ENCODE results near the gene PGAP3.
A peak's percentile ranks its signal among the peaks of the same experiment; 100 is the strongest.

The PGAP3 gene

GRCh38 chr17:39658346-39658745 lies 29.5 kb downstream of the PGAP3 start:
- TF ChIP-seq ARNTL (CRISPR knock-in tag; IDR thresholded peaks at IDR 0.05; ENCODE audit: borderline replicate concordance, low read depth) = no peak
- TF ChIP-seq ZNF8 (CRISPR knock-in tag; IDR thresholded peaks at IDR 0.05) = no peak
- no peak for TF ChIP-seq OSR1 (CRISPR knock-in tag; IDR thresholded peaks at IDR 0.05)
- no peak for TF ChIP-seq ZFP30 (CRISPR knock-in tag; IDR thresholded peaks at IDR 0.05)
- no peak for TF ChIP-seq PATZ1 (CRISPR knock-in tag; IDR thresholded peaks at IDR 0.05; ENCODE audit: borderline replicate concordance)
- no peak for TF ChIP-seq CSDC2 (CRISPR knock-in tag; IDR thresholded peaks at IDR 0.05)
- TF ChIP-seq PPARA (CRISPR knock-in tag; IDR thresholded peaks at IDR 0.05; ENCODE audit: borderline replicate concordance) = no peak
- no peak for ATAC-seq

GRCh38 chr17:39655105-39655504 lies 32.8 kb downstream of the PGAP3 start:
- no peak for TF ChIP-seq OSR1 (CRISPR knock-in tag; IDR thresholded peaks at IDR 0.05)
- no peak for TF ChIP-seq TSHZ2 (CRISPR knock-in tag; IDR thresholded peaks at IDR 0.05)
- TF ChIP-seq ZNF70 (CRISPR knock-in tag; IDR thresholded peaks at IDR 0.05) = no peak
- no peak for TF ChIP-seq ZFP3 (CRISPR knock-in tag; IDR thresholded peaks at IDR 0.05)
- TF ChIP-seq RARB (CRISPR knock-in tag; IDR thresholded peaks at IDR 0.05) = no peak
- no peak for TF ChIP-seq PPARA (CRISPR knock-in tag; IDR thresholded peaks at IDR 0.05; ENCODE audit: borderline replicate concordance)
- TF ChIP-seq CREB5 (CRISPR knock-in tag; IDR thresholded peaks at IDR 0.05; ENCODE audit: low read depth) = no peak
- TF ChIP-seq GLIS3 (CRISPR knock-in tag; IDR thresholded peaks at IDR 0.05) = no peak
- TF ChIP-seq ESRRG (CRISPR knock-in tag; IDR thresholded peaks at IDR 0.05) = no peak
- no peak for TF ChIP-seq BACH2 (CRISPR knock-in tag; IDR thresholded peaks at IDR 0.05; ENCODE audit: borderline replicate concordance)
- TF ChIP-seq ZNF8 (CRISPR knock-in tag; IDR thresholded peaks at IDR 0.05) = no peak
- TF ChIP-seq SNAI2 (CRISPR knock-in tag; IDR thresholded peaks at IDR 0.05) = no peak
- no peak for TF ChIP-seq ZC3H10 (CRISPR knock-in tag; IDR thresholded peaks at IDR 0.05)
- no peak for TF ChIP-seq CSRNP3 (CRISPR knock-in tag; IDR thresholded peaks at IDR 0.05)
- no peak for TF ChIP-seq POU6F1 (CRISPR knock-in tag; IDR thresholded peaks at IDR 0.05; ENCODE audit: borderline replicate concordance, low read depth)
- no peak for TF ChIP-seq ZNF565 (CRISPR knock-in tag; conservative IDR thresholded peaks at IDR 0.05; ENCODE audit: low read depth)
- TF ChIP-seq TOX (CRISPR knock-in tag; IDR thresholded peaks at IDR 0.05; ENCODE audit: borderline replicate concordance) = no peak
- no peak for TF ChIP-seq ISL1 (CRISPR knock-in tag; IDR thresholded peaks at IDR 0.05)
- TF ChIP-seq CSDC2 (CRISPR knock-in tag; IDR thresholded peaks at IDR 0.05) = no peak
- ATAC-seq = no peak

GRCh38 chr17:39653662-39654331 lies 34.1 kb downstream of the PGAP3 start:
- TF ChIP-seq TCF4 (CRISPR knock-in tag; IDR thresholded peaks at IDR 0.05; ENCODE audit: borderline replicate concordance) (no peak), GLIS3 (CRISPR knock-in tag; IDR thresholded peaks at IDR 0.05) (no peak), ESRRG (CRISPR knock-in tag; IDR thresholded peaks at IDR 0.05) (no peak), ZNF565 (CRISPR knock-in tag; conservative IDR thresholded peaks at IDR 0.05; ENCODE audit: low read depth) (no peak), ARNTL (CRISPR knock-in tag; IDR thresholded peaks at IDR 0.05; ENCODE audit: borderline replicate concordance, low read depth) (no peak), CSDC2 (CRISPR knock-in tag; IDR thresholded peaks at IDR 0.05) (no peak), ISL1 (CRISPR knock-in tag; IDR thresholded peaks at IDR 0.05) (no peak), CSRNP3 (CRISPR knock-in tag; IDR thresholded peaks at IDR 0.05) (no peak), PPARA (CRISPR knock-in tag; IDR thresholded peaks at IDR 0.05; ENCODE audit: borderline replicate concordance) (no peak), OSR1 (CRISPR knock-in tag; IDR thresholded peaks at IDR 0.05) (no peak), POU6F1 (CRISPR knock-in tag; IDR thresholded peaks at IDR 0.05; ENCODE audit: borderline replicate concordance, low read depth) (no peak), SNAI2 (CRISPR knock-in tag; IDR thresholded peaks at IDR 0.05) (no peak), RARB (CRISPR knock-in tag; IDR thresholded peaks at IDR 0.05) (no peak), ZC3H10 (CRISPR knock-in tag; IDR thresholded peaks at IDR 0.05) (no peak), BACH2 (CRISPR knock-in tag; IDR thresholded peaks at IDR 0.05; ENCODE audit: borderline replicate concordance) (no peak), ZNF8 (CRISPR knock-in tag; IDR thresholded peaks at IDR 0.05) (no peak)
- ATAC-seq = peak; percentile 82

Measured in SK-N-SH treated with all-trans-retinoic acid at 6 μM for 48 hours (cell line).